Hepatocyte (in vitro differentiated cells): ENCODE measurements around the gene ADCY9.

Experiments used
- CTCF ChIP-seq: fragments of 200-600 bp; sonication (generic); IDR thresholded peaks from 2 replicates; pipeline ENCODE4 v1.5.1; 2016; ENCODE audit warnings: antibody characterized with exemption, mild to moderate bottlenecking; ENCODE audit not compliant: poor library complexity
- EZH2 ChIP-seq: fragments of 200-600 bp; sonication (generic); IDR thresholded peaks from 2 replicates; pipeline ENCODE4 v1.6.1; 2016; ENCODE audit warnings: antibody characterized with exemption, mild to moderate bottlenecking, borderline replicate concordance

- TF ChIP-seq EZH2 (no peak), CTCF (no peak)
Measured at GRCh38 chr16:3946604-3947180, 169.6 kb downstream of the ADCY9 start.
